Large intestine (tissue), 3 donors: ENCODE measurements around the gene FBXL13. TPM values are rescaled to one million over a fixed set of nuclear protein-coding genes. Genes with fewer than 3 reads are reported as not detected.
A peak's percentile ranks its signal among the peaks of the same experiment; 100 is the strongest.

Source experiments
- DNase-seq, 2 donors: peaks; one replicate each; pipeline versions ENCODE4 v3.0.0 to v3.0.0-alpha.2; 2013
- H3K27ac ChIP-seq: one replicate; pipeline ENCODE4 v1.5.1; 2013; ENCODE audit warnings: low read length
- H3K27me3 ChIP-seq: 2 replicates; pipeline ENCODE4 v1.6.1; 2013; ENCODE audit warnings: low read length; ENCODE audit not compliant: control insufficient read depth, insufficient read depth
- H3K36me3 ChIP-seq: 2 replicates; pipeline ENCODE4 v1.6.1; 2013; ENCODE audit warnings: low read length; ENCODE audit not compliant: control insufficient read depth, insufficient read depth
- H3K4me1 ChIP-seq: one replicate; pipeline ENCODE4 v1.6.1; 2013; ENCODE audit warnings: low read length; ENCODE audit not compliant: control insufficient read depth, insufficient read depth
- H3K4me3 ChIP-seq: one replicate; pipeline ENCODE4 v1.5.1; 2013; ENCODE audit warnings: low read length
- H3K9me3 ChIP-seq: one replicate; pipeline ENCODE4 v1.6.1; 2013; ENCODE audit warnings: mild to moderate bottlenecking, low read depth, low read length, moderate library complexity; ENCODE audit not compliant: control insufficient read depth
- WGBS: methylation state at CpG from one replicate; pipeline ENCODE4 v1.1.5; 2013; ENCODE audit warnings: low lambda C conversion rate; ENCODE audit not compliant: insufficient coverage; 5-methylcytosine and 5-hydroxymethylcytosine counted together
- polyA plus RNA-seq: library from polyadenylated mRNA; unstranded; fragments of 120-200 nt; gene quantifications from one replicate; pipeline ENCODE4 v1.2.1, GENCODE V29; 2013

FBXL13 gene
- polyA plus RNA-seq, 1 donor, result 0.70 TPM

DNA sequence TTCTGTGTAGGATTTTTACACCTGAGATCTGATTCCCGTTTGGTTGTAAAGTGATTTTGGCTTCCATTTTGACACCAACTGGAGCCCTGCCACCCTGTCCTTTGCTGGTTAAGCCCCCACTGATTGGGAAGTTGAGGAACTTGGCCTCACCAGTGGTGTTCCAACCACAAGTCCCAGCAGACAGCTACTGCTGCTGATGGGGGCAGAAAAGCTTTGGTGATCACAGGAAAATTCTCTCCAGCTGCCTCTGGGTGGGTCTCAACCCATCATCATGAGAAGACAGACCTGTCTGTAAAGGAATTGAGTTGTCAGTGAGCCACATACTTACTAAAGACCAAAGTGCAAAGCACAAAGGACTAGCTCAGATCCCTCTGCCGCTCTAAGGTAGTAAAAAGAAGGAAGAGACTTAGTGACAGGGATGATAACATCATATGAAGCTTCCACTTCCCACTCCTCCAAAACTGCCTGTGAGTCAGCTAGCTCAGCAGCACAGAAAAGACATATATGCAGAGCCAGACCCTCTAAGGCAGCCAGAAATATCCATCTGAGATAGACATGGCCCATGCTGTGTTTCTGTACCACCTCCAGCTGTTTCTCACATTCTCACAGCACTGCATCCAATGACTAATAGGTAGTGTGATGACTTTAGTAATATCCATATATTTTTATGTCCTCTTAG, 184.2 kb downstream of the FBXL13 start:
- Histone ChIP-seq H3K9me3 (no peaks in the 10 kb centered on the region), H3K4me3 (no peak overlapping the region), H3K4me1 (peaks cover 3% of the 10 kb centered on the region), H3K36me3 (no peaks in the 10 kb centered on the region), H3K27me3 (no peaks in the 10 kb centered on the region), H3K27ac (peak overlapping the region; percentile 42)
- DNase-seq, result peak in 1 of 2 donors; percentile 34
- WGBS, result no CpG with 5 or more reads among the region's 2 CpGs

DNA sequence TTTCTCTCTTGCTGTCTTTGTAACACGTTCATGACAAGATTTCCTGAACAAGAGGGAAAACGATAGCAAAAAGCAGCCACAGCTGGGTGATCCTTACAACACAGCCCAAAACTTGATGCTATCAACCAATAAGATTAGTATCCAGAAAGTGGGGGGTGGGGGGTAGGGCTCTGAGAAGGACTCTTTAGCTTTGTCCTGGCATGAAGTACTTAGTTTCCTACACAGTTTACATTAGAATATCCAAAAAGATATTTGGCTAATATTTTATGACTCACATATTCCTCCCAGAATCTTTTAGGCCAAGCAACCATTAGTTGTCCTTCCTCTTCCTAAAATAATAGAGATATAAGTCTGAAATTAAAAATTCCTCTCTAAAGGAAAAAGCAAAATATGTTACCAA, 184.7 kb downstream of the FBXL13 start:
- H3K9me3 ChIP-seq, result no peaks in the 10 kb centered on the region
- no peaks in the 10 kb centered on the region for H3K36me3 ChIP-seq
- 83% methylated on average over 2 of the region's 2 CpGs for WGBS
- no peaks in the 10 kb centered on the region for H3K27me3 ChIP-seq
- no peak for DNase-seq
- peaks cover 3% of the 10 kb centered on the region for H3K4me1 ChIP-seq
- no peak overlapping the region for H3K4me3 ChIP-seq
- H3K27ac ChIP-seq, result no peak overlapping the region

DNA sequence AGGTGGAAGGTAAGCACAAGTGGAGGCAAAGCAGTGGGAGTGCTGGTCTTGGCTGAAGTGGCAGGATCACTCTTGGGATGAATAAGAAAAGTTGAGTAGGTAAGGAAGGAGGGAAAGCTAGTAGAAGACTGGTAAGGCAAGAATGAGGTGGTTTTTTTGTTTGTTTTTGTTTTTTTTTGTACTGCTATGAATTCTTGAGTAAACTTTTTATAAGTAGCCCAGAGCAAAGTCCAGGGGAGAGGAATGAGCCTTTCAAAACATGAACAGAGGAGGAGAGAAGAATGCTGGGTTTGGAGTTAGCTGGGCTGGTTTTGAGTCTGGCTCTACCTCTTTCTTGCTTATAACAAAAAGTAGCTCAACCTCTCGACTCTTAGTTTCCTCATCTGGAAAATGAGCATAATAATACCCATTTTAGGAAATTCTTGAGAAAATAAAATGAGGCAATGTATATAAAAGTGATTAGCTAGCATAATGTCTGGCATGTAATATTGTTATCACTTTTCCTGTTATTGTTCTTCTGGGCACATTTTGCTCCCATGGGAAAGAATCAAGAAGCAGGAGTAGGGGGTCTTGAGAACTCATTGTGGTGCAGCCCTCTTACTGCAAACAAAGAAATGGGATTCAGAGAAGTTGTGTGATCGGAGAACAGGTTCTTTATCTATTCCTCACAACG, 185.9 kb downstream of the FBXL13 start:
- no peak for DNase-seq

DNA sequence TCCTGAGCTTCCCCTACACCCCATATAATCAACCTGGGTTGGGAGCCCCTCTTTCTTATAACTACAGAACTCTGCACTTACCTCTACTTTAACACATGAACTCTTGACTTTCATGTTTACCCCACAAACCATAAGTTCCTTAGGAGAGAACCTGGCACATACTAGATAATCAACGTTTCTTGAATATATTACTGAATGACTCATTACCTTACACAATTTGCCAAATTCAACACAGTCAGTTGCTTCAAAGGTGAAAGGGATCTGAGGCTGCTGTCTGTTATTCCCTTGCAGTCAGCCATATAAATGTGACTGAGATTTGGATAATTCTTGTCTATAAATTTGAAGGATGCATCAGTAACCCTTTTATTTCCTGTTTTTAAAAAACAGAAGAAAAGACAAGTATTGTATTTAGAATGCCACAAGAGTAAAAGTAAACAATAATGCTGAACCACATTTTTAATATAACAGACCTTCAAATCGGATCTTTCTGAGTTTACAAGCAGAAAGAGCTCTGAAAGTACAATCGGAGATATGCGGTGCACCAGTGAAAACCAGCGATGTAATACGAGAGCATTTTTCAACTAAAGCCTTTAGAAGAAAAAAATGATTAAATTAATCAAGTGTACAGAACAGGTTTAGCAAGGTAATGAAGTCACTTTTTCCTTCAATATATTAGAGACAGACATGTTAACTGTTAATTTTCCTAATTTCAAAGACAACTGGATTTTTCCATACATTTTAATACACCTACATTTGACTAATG, 191.3 kb downstream of the FBXL13 start:
- DNase-seq, result no peak
- 81% methylated on average over 3 of the region's 6 CpGs for whole genome bisulfite sequencing
- H3K27ac ChIP-seq, result no peak overlapping the region
- H3K4me3 ChIP-seq, result no peak overlapping the region
- H3K9me3 ChIP-seq, result no peaks in the 10 kb centered on the region
- no peaks in the 10 kb centered on the region for H3K4me1 ChIP-seq
- H3K27me3 ChIP-seq, result no peaks in the 10 kb centered on the region
- no peaks in the 10 kb centered on the region for H3K36me3 ChIP-seq

More for the DNA sequence above, 185.9 kb downstream of the FBXL13 start:
- H3K36me3 ChIP-seq, result no peaks in the 10 kb centered on the region
- H3K4me3 ChIP-seq, result no peak overlapping the region
- no peaks in the 10 kb centered on the region for H3K9me3 ChIP-seq
- no peak overlapping the region for H3K27ac ChIP-seq
- no peaks in the 10 kb centered on the region for H3K27me3 ChIP-seq
- H3K4me1 ChIP-seq, result peaks cover 3% of the 10 kb centered on the region
- WGBS, result no CpG with 5 or more reads among the region's 3 CpGs

DNA sequence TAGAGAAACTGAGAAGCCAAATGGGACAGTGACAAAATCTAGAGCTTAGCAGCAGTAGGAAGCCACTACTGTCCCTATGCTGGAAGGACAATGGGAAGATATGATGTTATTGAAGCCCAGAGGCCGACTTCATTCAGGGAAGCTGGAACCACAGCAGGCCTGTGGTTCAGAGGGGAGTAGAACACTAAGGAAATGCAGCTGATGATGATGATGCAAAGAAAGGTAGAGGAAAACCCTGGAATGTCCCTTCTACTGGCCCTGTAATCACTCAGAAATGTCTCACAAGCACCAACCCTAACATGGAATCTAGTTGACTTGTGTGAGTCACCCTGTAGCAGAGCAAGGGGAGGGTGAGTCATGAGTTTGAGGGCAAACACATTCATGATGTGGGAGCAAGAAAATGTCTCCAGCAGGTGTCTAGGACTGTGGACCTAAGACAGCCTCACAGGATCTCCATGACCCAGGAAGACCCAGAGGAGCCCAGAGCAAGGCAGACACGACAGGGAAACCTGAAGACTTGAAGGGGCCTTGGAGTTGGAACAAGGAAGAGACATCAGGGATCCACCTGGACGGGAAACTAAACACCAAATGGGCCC, 198.8 kb downstream of the FBXL13 start:
- Histone ChIP-seq H3K9me3 (no peaks in the 10 kb centered on the region), H3K4me3 (no peak overlapping the region), H3K36me3 (no peaks in the 10 kb centered on the region), H3K27me3 (no peaks in the 10 kb centered on the region), H3K4me1 (no peaks in the 10 kb centered on the region), H3K27ac (no peak overlapping the region)
- no CpG with 5 or more reads among the region's 3 CpGs for WGBS
- no peak for DNase-seq

DNA sequence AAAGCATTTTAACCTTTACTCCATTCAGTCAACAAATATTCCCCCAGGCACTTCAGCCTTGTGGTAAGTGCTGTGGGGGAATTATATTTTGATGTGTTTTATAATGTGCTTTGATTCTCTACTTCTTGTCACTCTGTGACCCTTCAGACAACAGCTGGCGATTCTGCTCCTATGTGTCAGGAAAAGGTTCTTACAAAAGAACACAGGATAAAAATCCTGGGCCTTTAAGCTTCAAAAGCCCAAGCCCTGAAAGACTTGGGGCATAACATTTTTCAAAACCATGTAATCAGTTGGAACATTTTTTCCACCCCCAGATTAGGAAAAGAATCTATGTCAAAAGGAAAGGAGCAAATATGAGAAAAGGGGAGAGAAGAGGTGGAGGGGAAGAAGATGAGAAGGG, 199.6 kb downstream of the FBXL13 start:
- no peak for DNase-seq
- H3K4me1 ChIP-seq, result no peaks in the 10 kb centered on the region
- H3K9me3 ChIP-seq, result no peaks in the 10 kb centered on the region
- H3K27me3 ChIP-seq, result no peaks in the 10 kb centered on the region
- WGBS, result no CpG with 5 or more reads among the region's 1 CpG
- no peak overlapping the region for H3K27ac ChIP-seq
- H3K4me3 ChIP-seq, result no peak overlapping the region
- H3K36me3 ChIP-seq, result no peaks in the 10 kb centered on the region

DNA sequence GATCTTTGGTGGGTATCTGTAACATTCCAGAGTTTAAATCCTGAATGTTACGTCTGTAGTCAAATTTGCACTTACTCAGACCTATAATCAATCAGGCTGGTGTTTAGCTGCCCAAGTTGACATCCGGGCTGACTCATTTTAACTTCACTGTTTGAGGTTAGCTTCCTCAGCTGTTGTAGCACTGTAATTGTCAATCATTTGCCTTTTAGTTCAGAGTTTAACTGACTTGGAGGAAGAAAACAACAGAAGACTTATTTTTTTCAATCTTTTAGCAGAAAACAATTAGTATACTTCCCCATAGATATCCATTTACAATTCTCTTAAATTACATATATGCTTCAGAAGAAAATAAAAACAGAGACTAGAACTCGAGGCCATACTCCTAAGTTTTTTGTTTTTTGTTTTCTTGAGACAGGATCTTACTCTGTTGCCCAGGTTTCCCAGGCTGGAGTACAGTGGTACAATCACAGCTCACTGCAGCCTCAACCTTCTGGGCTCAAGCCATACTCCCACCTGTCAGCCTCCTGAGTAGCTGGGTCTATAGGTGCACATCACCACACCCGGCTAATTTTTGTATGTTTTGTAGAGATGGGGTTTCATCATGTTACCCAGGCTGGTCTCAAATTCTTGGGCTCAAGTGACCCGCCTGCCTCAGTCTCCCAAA, 200.3 kb downstream of the FBXL13 start:
- DNase-seq, result no peak
- WGBS, result 100% methylated on average over 1 of the region's 5 CpGs
- H3K27me3 ChIP-seq, result no peaks in the 10 kb centered on the region
- no peaks in the 10 kb centered on the region for H3K36me3 ChIP-seq
- no peak overlapping the region for H3K4me3 ChIP-seq
- H3K4me1 ChIP-seq, result no peaks in the 10 kb centered on the region
- H3K9me3 ChIP-seq, result no peaks in the 10 kb centered on the region
- H3K27ac ChIP-seq, result no peak overlapping the region

DNA sequence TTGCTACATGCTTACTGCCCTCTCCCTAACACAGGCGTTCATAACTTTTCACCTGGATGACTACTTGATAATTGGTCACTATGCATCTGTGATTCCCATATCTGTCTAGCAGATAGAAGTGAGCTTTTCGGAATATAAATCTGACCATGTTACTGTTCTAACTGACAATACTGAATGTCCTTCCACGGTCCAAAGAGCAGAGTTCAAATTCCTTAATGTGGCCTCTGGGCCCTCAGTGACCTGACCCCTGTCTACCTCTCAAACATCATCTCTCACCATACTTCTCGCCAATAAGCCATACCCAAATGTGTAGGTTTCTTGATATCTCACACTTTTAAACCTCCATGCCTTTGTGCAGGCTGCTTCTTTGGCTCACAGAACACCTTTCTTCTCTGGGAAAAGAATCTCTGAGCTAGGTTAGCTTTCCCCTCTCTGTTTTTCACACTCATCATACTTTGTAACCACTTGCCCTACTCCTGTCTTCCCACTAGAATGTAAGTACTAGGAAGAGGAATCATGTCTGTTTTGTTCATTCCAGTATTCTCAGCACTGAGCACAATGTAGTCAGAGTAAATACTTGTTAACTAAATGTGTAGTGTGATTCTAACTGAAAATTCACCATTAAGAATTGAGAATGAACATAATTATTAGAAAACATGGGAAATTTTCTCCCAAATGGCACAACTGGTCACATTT, 201.0 kb downstream of the FBXL13 start:
- Histone ChIP-seq H3K27me3 (no peaks in the 10 kb centered on the region), H3K36me3 (no peaks in the 10 kb centered on the region), H3K4me3 (no peak overlapping the region), H3K27ac (no peak overlapping the region), H3K4me1 (no peaks in the 10 kb centered on the region), H3K9me3 (no peaks in the 10 kb centered on the region)
- DNase-seq, result no peak
- WGBS, result no CpG with 5 or more reads among the region's 4 CpGs

DNA sequence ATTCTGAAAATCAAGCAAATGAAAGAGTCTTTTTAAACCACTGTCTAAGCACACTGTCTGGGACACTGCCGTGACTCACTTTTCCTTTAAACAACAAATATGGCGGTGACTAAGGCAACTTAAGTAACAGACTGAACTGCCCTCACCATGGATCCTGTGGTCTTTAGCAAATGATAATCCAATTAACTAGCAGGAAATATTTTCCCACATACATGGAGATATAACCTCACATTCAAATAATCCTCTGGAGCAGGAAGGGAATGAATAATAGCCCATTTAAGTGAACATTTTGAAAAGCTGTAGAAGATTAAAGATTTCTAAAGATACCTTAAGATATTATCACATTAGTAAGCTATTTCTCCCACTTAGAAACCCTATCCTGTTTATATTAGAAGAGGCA, 202.1 kb downstream of the FBXL13 start:
- Histone ChIP-seq H3K27ac (no peak overlapping the region), H3K36me3 (no peaks in the 10 kb centered on the region), H3K4me1 (no peaks in the 10 kb centered on the region), H3K27me3 (no peaks in the 10 kb centered on the region), H3K4me3 (no peak overlapping the region), H3K9me3 (no peaks in the 10 kb centered on the region)
- WGBS, result no CpG with 5 or more reads among the region's 2 CpGs
- no peak for DNase-seq
